Jurkat, Clone E6-1 (cell line): Measurements from ENCODE around the gene PAFAH2.

Experiments
- DNase-seq: peaks from one replicate; pipeline ENCODE4 v3.0.0-alpha.2; 2011; ENCODE audit warnings: low read depth, low spot score
- H3K4me3 ChIP-seq: 2 replicates; pipeline ENCODE4 v1.5.1; 2011; ENCODE audit warnings: mild to moderate bottlenecking, low read length, control low read depth, moderate library complexity

The PAFAH2 gene

DNA sequence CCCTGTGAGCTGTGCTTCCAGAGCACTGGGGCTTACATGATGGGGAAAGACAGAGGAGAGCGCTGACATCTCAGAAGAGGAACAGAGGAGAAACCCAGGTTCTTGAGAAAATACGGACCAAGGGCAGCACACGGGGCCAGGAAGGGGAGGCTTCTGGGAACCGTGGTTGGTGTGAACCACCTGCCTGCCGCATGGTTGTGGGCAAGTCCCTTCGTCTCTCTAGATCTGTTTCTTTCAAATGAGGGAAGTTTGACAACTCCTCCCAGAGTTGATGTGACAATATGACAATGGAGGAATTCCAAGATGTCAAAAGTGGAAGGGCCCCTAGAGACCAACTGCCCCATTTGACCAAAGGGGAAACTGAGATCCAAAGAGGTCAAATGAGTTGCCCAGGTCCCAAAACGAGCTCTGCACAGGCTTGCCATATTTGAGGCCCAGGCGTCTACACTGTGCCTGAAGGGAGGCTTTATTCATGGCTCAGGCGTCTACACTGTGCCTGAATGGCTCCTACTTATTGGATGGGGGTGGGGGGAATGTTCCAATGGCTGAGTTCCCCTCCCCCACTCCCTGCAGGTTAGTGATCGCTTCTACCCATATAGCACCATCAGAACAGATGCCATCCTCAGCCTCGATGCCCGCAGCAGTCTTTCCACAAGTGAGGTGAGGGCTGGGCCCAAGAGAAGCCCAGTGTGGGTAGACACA, 34.9 kb upstream of the PAFAH2 start:
- H3K4me3 ChIP-seq: no peak overlapping the region
- no peak for DNase-seq

DNA sequence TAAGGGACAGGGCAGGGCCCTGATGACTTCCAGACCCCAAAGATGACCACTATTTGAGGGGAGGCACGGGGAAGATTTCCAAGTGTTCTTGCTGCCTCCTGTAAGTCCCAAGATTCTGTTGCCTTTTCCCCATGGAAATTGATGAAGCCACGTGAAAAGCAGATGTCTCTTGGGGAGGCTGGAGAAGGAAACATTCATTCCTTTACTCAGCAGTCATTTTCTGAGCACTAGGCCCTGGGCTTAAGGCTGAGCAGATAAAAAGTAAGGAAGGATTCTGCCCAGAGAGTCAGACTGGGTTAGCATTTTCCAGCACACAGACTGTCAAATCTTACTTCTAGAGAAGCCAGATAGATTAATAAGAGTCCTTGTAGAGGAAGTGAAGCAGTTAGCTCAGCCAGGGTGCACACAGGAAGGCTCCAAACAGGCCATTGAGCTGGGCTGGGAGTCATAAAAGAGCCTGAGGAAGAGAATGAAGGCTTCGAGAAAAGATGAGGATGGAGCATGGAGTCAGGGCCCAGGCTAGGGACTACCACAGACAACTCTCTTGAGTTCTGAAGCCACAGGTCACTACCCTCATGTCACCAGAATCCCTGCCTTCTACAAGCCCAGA, 33.9 kb upstream of the PAFAH2 start:
- no peak overlapping the region for H3K4me3 ChIP-seq

DNA sequence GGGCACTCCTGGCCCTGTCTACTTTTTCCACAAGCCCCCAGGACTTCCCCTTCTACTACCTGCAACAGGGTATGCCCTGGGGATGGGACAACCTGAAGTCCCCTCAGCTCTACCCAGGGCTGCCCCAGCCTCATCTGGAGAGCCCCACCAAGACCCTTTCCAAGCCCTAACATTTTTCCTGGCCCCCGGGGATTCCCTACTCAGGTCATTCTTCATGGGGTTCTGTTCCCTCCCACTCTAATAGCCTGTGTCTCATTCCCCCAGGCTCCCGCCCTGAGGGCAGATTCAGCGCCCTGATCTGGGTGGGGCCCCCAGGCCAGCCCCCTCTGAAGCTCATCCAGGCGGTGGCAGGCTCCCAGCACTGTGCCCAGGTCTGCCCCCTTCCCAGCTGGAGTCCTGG, 33.3 kb upstream of the PAFAH2 start:
- no peak overlapping the region for H3K4me3 ChIP-seq
- DNase-seq: no peak

More for the DNA sequence above, 33.9 kb upstream of the PAFAH2 start:
- no peak for DNase-seq

DNA sequence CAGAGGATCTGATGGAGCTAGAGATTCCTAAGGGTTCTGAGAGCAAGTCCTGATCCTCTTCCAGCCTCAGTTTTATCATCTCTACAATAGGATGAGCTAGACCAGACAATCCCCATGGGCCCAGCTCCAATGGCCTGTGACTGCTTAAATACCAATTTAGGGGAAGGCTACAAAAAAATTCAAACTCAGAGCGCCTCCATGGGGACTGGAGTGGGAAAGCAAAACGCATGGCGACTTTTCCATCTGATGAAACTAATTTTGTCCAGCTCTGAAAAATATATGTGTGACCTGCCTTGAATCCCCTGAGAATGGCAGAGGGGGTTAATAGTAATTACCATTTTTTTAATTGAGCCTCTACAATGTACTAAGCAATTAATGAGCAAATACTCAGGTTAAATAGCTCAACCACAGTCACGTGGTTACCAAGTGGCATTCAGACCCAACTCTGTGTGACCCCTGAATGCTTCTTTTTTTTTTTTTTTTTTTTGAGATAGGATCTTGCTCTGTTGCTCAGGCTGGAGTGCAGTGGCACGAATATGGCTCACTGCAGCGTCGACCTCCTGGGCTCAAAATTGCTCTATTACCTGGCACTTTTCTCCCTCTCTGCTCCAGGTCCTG, 32.1 kb upstream of the PAFAH2 start:
- no peak for DNase-seq
- no peak overlapping the region for H3K4me3 ChIP-seq

DNA sequence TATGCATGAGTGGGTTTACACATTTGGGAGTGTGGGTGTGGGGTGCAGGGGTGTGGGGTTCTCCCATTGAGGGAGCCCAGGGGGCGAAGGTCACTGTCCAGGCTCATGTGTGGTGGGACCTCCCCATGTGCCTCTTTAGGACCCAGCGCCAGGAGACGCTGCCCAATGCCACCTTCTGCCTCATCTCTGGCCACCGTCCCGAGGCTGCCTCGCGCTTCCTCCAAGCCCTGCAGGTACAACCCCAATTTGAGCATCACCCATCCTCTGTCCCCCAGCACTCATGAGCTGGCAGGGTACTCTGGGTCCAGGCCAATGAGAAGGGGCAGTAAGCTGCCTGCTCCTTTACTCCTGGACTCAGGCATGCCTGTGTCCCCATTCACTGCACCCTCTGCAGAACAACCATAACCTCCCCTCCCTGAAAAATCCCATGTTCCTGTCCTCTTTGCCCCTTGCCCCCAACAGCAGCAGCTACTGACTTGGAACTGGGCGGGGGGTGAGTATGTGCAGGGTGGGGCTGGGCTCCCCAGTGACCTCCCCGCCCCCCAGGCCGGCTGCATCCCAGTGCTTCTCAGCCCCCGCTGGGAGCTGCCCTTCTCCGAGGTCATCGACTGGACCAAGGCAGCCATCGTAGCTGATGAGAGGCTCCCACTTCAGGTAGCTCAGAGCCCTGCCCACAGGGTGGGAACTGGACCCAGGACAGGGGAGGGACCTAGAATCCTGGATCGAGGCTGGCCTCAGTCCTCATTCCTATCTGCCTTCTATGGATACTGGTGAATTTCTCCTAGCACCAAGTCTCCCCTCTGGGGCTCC, 31.4 kb upstream of the PAFAH2 start:
- no peak for DNase-seq
- no peak overlapping the region for H3K4me3 ChIP-seq

DNA sequence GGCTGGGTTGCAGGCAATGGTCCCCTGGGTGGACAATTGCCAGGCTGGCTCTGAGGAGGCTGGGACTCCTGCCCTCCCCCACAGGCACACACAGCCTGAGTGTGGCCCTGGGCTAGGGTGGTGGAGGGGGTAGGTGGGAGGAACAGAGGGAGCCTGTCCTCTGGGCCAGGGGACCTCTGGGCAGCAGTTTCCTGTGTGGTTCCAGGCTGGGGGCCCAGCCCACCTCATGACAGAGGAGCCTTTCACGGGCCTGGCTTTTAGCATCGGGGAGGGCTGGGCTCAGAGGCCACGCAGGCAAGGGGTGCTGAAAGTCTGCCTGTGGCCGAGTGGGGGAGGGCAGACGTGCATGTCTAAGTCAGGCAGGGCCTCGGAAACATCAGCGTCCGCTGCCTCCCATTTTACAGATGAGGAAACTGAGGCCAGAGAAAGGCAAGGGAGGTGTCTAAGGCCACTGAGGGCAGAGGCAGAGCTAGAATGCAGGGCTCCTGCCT, 30.7 kb upstream of the PAFAH2 start:
- H3K4me3 ChIP-seq: no peak overlapping the region
- DNase-seq: no peak

DNA sequence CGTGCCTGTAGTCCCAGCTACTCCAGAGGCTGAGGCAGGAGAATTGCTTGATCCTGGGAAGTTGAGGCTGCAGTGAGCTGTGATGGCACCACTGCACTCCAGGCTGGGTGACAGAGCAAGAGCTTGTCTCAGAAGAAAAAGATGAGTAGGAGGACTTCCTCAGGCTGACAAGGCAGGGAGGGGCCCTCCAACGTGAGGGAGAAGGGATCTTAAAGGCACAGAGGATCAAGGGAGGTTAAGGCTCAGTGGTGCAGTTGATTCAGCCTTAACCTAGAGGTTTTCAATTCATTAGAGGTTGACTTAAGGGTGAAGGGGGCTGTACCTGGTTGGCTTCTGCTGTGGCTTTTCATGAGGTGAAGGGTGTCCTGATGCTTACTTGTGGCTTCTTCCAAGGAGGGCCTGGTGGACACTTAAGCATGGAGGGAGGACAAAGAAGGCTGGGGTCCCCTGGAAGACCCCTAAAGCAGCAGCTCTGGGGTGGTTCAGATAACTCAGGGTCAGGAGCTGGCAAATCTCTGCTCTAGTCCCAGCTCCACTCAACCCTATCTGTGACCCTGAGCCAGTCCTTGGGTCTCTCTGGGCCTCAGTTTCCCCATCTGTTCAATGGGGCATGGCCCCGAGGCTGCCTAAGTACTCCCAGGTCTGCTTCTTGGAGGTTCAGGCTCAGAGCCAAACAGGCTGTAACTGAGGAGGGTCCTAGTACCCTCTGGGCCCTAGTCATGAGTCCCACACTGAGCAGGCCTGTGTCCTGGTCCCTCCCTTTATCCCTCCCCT, 30.0 kb upstream of the PAFAH2 start:
- H3K4me3 ChIP-seq: no peak overlapping the region

DNA sequence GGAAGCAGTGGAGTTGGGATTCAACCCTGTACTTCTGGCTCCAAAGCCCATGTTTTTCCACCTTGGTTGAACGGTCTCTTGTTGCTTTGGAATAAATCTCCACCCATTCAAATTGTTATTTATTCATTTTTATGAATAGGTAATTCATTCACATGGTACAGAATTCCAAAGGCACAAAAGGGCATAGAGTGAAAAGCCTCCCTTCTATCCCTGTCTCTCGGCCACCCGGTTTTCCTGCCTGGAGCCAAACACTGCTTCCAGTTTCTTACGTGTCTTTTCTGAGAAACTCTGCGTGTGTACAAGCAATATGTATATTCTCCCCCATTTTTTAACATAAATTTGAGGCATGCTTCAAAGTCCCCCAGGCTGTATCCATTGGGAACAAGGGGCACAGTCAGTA, 27.7 kb upstream of the PAFAH2 start:
- no peak for DNase-seq
- H3K4me3 ChIP-seq: no peak overlapping the region

More for the DNA sequence above, 30.0 kb upstream of the PAFAH2 start:
- no peak for DNase-seq

DNA sequence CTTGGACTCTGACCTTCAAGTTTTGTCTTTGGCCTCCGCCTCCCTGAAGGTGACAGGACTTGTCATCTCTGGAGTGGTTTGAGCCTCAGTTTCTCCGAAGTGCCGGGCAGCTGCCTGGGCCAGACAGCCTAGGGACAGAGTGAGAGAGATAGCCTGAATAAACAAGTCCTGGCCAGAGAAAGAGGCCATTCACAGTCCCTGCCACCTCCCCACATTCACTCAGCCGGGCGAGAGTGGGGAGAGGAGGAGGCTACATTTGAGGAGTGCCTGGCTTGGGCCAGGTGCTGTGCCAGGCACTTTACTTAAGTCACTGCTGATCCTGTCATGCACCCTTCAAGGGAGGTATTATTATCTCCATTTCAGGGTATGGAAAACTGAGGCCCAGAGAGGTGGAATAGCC, 27.2 kb upstream of the PAFAH2 start:
- no peak for DNase-seq
- H3K4me3 ChIP-seq: no peak overlapping the region

DNA sequence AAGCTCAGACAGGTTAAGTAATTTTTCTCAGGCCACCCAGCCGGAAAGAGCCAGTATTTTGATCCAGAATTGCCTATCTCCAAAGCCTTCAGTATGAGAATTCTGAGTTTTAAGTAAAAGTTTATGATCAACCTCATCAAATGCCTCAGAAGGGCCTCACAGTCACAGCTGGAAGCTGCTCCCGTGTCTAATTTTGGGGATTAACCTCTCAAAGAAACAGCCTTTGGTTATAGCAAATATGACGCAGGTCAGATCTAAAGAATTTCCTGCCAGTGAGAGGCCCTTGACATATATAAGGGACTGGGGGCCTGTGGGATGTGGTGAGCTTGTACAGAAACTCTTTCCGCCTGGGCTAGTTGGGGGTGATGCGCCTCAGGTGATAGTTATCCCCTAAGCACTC, 26.0 kb upstream of the PAFAH2 start:
- DNase-seq: no peak
- H3K4me3 ChIP-seq: no peak overlapping the region

DNA sequence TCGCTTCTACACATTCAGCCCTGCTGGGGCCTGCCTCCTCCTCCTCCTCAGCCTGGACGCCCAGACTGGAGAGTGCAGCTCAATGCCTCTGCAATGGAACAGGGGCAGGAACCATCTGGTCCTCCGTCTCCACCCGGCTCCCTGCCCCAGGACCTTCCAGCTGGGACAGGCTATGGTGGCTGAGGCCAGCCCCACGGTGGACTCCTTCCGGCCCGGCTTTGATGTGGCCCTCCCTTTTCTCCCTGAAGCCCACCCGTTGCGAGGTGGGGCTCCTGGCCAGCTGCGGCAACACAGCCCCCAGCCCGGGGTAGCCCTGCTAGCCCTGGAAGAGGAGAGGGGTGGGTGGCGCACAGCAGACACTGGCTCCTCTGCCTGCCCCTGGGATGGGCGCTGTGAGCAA, 25.1 kb upstream of the PAFAH2 start:
- H3K4me3 ChIP-seq: no peak overlapping the region
- DNase-seq: no peak

DNA sequence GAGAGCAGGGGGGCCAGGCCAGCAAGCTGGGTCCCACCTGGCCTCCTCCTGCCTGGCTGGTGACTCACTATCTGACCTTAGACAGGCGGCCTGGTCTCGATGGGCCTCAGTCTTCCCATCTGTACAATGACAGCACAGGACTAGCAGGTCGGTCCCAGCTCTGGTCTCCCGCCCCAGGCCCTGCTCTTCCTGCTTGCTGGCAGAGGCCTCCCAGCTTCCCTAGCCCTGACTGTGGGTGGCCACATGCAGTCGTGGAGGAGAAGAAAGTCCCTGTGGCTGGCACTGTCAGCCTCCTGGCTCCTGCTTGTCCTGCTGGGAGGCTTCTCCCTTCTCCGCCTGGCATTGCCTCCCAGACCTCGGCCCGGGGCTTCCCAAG, 24.5 kb upstream of the PAFAH2 start:
- DNase-seq: no peak
- H3K4me3 ChIP-seq: no peak overlapping the region

DNA sequence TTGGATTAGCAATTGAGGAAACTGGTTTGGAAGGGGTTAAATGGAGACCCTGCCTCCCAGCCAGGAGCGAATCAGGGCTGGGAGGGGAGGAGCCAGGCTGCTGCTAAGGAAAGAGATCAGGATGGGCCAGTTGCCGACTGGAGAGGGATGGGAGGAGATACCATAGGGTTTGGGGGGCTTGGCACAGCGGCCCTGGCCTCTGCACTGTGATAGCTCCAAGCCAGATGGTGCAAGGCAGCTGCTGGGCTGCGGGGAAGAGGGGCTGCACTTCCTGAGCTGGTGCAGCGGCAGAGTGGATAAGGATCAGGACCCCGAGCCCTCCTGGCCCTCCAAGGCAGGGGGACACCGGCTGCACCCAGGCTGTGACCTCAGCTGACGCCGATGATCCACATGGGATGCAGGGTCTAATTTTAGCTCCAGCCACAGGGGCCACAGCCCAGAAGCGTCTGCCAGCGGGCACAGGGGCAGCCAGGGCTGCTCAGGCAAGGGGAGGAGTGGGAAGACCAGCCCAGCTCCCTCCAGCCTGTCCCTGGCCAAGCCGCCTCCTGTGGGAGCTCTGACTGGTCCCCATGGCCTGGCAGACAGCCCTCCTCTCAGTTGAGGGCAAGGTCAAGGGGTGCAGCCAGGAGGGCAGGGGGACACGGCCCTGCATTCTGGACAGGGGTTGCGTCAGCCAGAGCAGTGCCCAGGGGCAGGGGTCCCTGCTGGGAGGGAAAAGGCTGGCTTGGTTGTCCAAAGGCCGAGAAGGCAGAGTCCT, 24.0 kb upstream of the PAFAH2 start, which contains the start of gene EXTL1:
TSS of gene EXTL1 (plus strand) at position 129 of the 757 bp plus-strand sequence. CDS start 872 bp downstream, outside the sequence.
- DNase-seq: no peak
- H3K4me3 ChIP-seq: no peak within 1 kb of the TSS

DNA sequence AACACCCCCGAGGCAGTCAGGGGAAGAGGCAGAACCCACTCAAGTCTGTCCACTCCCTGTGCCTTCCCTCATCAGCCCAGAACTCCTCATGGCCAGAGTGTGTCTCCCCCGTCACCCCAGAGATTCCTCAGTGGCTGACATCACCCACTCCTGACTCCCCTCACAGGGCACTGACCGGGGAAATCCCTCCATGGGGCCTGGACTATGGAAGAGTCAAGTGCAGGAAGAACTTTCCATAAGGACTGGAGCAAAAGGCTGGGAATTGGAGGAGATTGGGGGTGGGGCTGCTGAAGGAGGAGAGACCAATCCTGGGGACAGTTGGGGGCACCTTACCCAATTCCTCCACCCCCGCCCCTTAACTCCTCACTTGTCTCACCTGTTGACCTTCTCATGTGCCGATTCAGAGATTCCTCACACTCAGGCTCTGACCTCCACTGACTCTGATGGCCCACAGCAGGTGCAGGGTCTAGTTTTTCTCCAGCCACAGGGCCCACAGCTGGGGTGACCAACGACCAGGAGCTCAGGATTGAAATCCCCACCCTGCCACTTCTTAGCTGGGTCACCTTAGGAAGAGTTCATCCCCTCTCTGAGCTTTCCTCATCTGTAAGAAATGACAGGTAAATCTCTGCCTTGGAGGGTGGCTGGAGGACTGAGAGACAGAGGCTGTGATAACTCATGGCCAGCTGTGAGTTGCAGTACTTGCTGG, 23.2 kb upstream of the PAFAH2 start:
- H3K4me3 ChIP-seq: no peak overlapping the region
- no peak for DNase-seq

DNA sequence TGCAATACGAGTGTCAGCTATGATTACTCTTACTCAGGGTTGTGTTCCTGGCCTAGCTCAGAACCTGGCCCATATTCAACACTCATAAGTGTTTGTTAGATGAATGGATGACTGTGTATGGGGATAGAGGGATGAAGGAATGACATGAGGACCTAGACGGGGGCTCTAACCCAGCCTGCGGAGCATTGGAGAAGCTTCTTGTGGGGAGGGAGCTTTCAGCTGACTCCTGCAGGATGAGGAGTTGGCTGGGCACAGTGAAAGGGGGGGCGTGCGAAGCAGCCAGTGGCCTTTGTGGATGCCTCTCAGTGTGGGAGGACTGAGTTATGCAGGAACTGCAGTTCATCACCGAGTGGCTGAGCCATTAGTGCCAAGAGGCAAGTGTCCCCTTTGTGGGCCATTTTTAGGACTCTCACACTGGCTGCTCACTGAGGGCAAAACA, 22.5 kb upstream of the PAFAH2 start:
- no peak for DNase-seq
- H3K4me3 ChIP-seq: no peak overlapping the region

DNA sequence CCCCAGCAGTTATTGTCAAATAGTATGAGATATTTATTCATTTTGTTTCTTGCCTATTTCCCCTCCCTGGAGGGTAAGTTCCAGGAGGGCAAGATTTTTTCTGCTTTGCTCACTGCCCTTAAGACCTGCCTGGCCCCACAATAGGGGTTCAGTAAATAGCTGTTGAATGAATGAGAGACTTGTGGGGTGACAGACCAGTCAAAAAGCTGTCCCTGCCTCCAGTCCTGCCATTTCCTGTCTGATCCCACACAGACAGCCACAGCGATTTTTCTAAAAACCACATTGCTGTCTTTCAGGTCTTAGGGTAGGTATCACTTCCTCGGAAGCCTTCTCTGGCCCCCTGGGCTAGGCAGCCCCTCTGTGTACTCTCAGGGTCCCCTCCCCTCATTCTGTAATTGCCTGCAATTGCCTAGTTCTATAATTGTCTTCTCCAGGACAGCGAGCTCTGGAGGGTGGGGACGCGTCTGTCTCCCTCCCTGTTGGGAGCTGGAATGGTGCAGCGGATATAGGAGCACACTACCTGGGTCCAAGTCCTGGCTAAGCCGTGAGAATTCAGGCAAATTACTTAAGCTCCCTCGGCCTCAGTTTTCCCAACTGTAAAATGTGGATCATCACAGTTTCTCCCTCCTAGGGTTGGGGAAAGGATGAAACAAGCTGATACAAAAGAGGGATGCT, 21.9 kb upstream of the PAFAH2 start:
- no peak overlapping the region for H3K4me3 ChIP-seq
- DNase-seq: no peak

DNA sequence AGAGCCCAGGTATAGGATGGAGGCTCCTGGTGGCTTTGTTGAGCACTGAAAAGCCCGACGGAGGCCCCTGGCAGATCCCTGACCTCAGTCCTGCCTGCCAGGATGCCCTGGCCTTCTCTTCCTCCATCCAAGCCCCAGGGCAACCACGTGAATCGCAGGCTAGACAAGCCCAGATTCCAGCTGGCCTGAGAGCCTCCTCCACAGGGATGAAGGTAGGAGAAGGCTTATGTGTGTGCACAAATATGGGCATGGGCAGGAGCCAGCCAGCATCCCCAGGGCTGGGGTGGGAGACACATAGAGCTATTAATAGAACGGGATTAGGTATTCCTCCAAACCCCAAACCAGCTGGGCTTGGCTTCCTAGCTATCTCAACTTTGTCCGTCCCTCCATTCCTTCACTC, 19.7 kb upstream of the PAFAH2 start:
- no peak overlapping the region for H3K4me3 ChIP-seq
- no peak for DNase-seq
